CD8-positive, alpha-beta memory T cell (primary cell): ENCODE results near the gene AK8. TPM values are rescaled to one million over a fixed set of nuclear protein-coding genes. Genes with fewer than 3 reads are reported as not detected.

ENCODE experiments used
- CTCF ChIA-PET: fragments of 350-600 bp; sonication (Branson Sonifier 250); formaldehyde crosslinking; loops from one replicate; lab custom pipeline; 2021; ENCODE audit warnings: antibody characterized with exemption; lab: Charles Lee
- POLR2A ChIA-PET: fragments of 350-600 bp; sonication (Branson Sonifier 250); formaldehyde crosslinking; loops from one replicate; lab custom pipeline; 2021; ENCODE audit warnings: antibody characterized with exemption; lab: Charles Lee
- DNase-seq, 5 donors: peaks; one replicate each; pipeline versions ENCODE4 v3.0.0 to v3.0.0-alpha.2; 2020 to 2022; ENCODE audit warnings: mixed read lengths in 1 of 5
- H3K27ac ChIP-seq: one replicate; pipeline ENCODE4 v1.7.0; 2013; ENCODE audit warnings: low read depth, mild to moderate bottlenecking, low read length, moderate library complexity
- H3K27me3 ChIP-seq: 2 replicates; pipeline ENCODE4 v1.7.0; 2013; ENCODE audit warnings: low read length, mild to moderate bottlenecking; ENCODE audit not compliant: insufficient read depth, poor library complexity, severe bottlenecking
- H3K36me3 ChIP-seq: 2 replicates; pipeline ENCODE4 v1.7.0; 2013; ENCODE audit warnings: mild to moderate bottlenecking, low read length, moderate library complexity; ENCODE audit not compliant: insufficient read depth
- H3K4me1 ChIP-seq: 2 replicates; pipeline ENCODE4 v1.7.0; 2013; ENCODE audit warnings: mild to moderate bottlenecking, low read length, moderate library complexity; ENCODE audit not compliant: insufficient read depth
- H3K4me3 ChIP-seq: 2 replicates; pipeline ENCODE4 v1.7.0; 2013; ENCODE audit warnings: mild to moderate bottlenecking, low read length
- H3K9me3 ChIP-seq: 2 replicates; pipeline ENCODE4 v1.7.0; 2013; ENCODE audit warnings: mild to moderate bottlenecking, low read length
- H3K27ac Mint-ChIP-seq, 8 donors: one replicate each; pipeline ENCODE4 v1.8.0; 2020 to 2021; ENCODE audit warnings: mixed read lengths in 8 of 8, mild to moderate bottlenecking in 6 of 8, inconsistent platforms in 3 of 8, moderate library complexity in 3 of 8
- H3K27me3 Mint-ChIP-seq, 2 donors: one replicate each; pipeline ENCODE4 v1.8.0; 2020 to 2021; ENCODE audit warnings: mixed read lengths in 2 of 2, mild to moderate bottlenecking in 1 of 2, moderate library complexity in 1 of 2
- H3K36me3 Mint-ChIP-seq, 3 donors: one replicate each; pipeline ENCODE4 v1.8.0; 2020 to 2021; ENCODE audit warnings: mixed read lengths in 3 of 3, inconsistent platforms in 1 of 3, mild to moderate bottlenecking in 1 of 3
- H3K4me1 Mint-ChIP-seq, 3 donors: one replicate each; pipeline ENCODE4 v1.8.0; 2020 to 2021; ENCODE audit warnings: mixed read lengths in 3 of 3, inconsistent platforms in 1 of 3, mild to moderate bottlenecking in 1 of 3
- H3K4me3 Mint-ChIP-seq, 7 donors: one replicate each; pipeline ENCODE4 v1.8.0; 2020 to 2021; ENCODE audit warnings: mixed read lengths in 7 of 7, mild to moderate bottlenecking in 6 of 7, moderate library complexity in 4 of 7, inconsistent platforms in 2 of 7
- H3K9me3 Mint-ChIP-seq, 5 donors: one replicate each; pipeline ENCODE4 v1.8.0; 2020 to 2022; ENCODE audit warnings: mixed read lengths in 5 of 5, mild to moderate bottlenecking in 3 of 5, moderate library complexity in 2 of 5, inconsistent platforms in 1 of 5
- polyA plus RNA-seq: library from polyadenylated mRNA; unstranded; fragments of 300-500 nt; fragmentation: Illumina TruSeq; gene quantifications from one replicate; pipeline ENCODE4 v1.2.3, GENCODE V29; 2021
- total RNA-seq, 2 experiments: library from RNA; stranded (reverse); gene quantifications; one replicate each; pipeline ENCODE4 v1.2.3, GENCODE V29; 2021

The AK8 gene
- total and polyA plus RNA-seq, 3 experiments from 2014 or later: not detected

DNA sequence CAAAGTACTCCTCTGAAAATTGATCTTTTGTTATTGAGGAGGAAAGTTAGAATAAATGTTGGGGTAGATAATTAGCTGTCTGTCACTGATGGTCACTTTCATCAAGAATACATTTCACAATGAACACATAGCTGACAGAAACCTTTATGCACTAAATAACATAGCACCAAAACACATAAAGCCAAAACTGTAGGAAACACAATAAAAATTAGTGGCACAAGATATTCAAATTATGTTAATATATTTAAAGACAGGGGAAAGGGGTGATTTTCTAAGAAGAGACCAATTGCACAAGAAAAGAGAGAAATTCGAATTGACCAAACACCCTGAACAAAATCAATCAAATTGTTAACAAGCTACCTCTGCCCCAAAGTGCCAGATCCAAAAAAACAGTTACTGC lies 89.7 kb downstream of the AK8 start:
- ChIA-PET CTCF (no interaction called here), POLR2A (no interaction called here)
- Mint-ChIP-seq H3K4me3 (no peak overlapping the region), H3K27ac (no peak overlapping the region), H3K4me1 (no peaks in the 10 kb centered on the region), H3K27me3 (peaks cover 17 to 46% of the 10 kb centered on the region in 2 donors), H3K9me3 (peaks cover 0 to 6% (median 5%) of the 10 kb centered on the region in 5 donors), H3K36me3 (peaks cover 0 to 7% (median 2%) of the 10 kb centered on the region in 3 donors)
- Histone ChIP-seq H3K4me1 (no peaks in the 10 kb centered on the region), H3K9me3 (no peaks in the 10 kb centered on the region), H3K36me3 (no peaks in the 10 kb centered on the region), H3K27ac (no peak overlapping the region), H3K27me3 (peaks cover 5% of the 10 kb centered on the region), H3K4me3 (no peak overlapping the region)
- no peak for DNase-seq

- ChIA-PET POLR2A (no interaction called here), CTCF (no interaction called here)
- H3K9me3 Mint-ChIP-seq: peaks cover 0 to 6% (median 5%) of the 10 kb centered on the region in 5 donors
- DNase-seq: no peak
- peaks cover 15 to 50% of the 10 kb centered on the region in 2 donors for H3K27me3 Mint-ChIP-seq
- Histone ChIP-seq H3K36me3 (no peaks in the 10 kb centered on the region), H3K4me3 (no peak overlapping the region), H3K4me1 (no peaks in the 10 kb centered on the region), H3K27me3 (peaks cover 5% of the 10 kb centered on the region), H3K27ac (no peak overlapping the region), H3K9me3 (no peaks in the 10 kb centered on the region)
- no peak overlapping the region for H3K27ac Mint-ChIP-seq
- no peak overlapping the region for H3K4me3 Mint-ChIP-seq
- no peaks in the 10 kb centered on the region for H3K4me1 Mint-ChIP-seq
- H3K36me3 Mint-ChIP-seq: peaks cover 0 to 7% (median 2%) of the 10 kb centered on the region in 3 donors
These were observed 90.3 kb downstream of the AK8 start for GRCh38 chr9:132787748-132788159.

- no peaks in the 10 kb centered on the region for H3K4me1 Mint-ChIP-seq
- no peak for DNase-seq
- H3K4me1 ChIP-seq: no peaks in the 10 kb centered on the region
- H3K9me3 ChIP-seq: no peaks in the 10 kb centered on the region
- no peak overlapping the region for H3K27ac ChIP-seq
- H3K27me3 Mint-ChIP-seq: peaks cover 34 to 79% of the 10 kb centered on the region in 2 donors
- H3K4me3 Mint-ChIP-seq: no peak overlapping the region
- H3K27me3 ChIP-seq: peaks cover 12% of the 10 kb centered on the region
- ChIA-PET POLR2A (no interaction called here), CTCF (no interaction called here)
- no peaks in the 10 kb centered on the region for H3K36me3 ChIP-seq
- peaks cover 0 to 7% (median 3%) of the 10 kb centered on the region in 3 donors for H3K36me3 Mint-ChIP-seq
- H3K9me3 Mint-ChIP-seq: peaks cover 0 to 6% (median 5%) of the 10 kb centered on the region in 5 donors
- H3K4me3 ChIP-seq: no peak overlapping the region
- H3K27ac Mint-ChIP-seq: no peak overlapping the region
These were observed 93.7 kb downstream of the AK8 start for GRCh38 chr9:132784286-132784830.

GRCh38 chr9:132783006-132783405 lies 95.1 kb downstream of the AK8 start:
- CTCF ChIA-PET: no interaction called here

DNA sequence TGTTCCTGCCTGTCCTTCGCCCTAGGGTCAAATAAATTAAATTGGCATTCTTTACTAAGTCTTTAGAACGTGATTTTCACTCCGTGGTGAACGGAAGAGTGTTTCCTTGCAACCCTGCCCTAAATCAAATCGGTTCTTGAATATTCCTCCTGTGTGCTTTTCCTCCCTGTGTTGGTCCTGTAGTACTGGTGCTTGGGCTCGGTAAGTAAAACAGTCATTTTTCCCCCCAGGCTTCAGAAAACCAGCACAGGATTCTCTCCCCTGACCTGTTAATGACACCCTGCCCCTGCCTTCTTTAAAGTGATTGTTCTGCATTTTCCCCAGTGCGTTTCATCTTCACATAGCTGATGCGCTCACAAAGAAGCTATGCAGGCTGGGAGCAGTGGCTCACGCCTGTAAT lies 96.0 kb downstream of the AK8 start:
- H3K9me3 ChIP-seq: no peaks in the 10 kb centered on the region
- peaks cover 34 to 74% of the 10 kb centered on the region in 2 donors for H3K27me3 Mint-ChIP-seq
- H3K36me3 Mint-ChIP-seq: peaks cover 0 to 1% (median 0%) of the 10 kb centered on the region in 3 donors
- no peaks in the 10 kb centered on the region for H3K4me1 Mint-ChIP-seq
- no peak overlapping the region for H3K27ac Mint-ChIP-seq
- no peak overlapping the region for H3K4me3 ChIP-seq
- CTCF ChIA-PET: no interaction called here
- DNase-seq: no peak
- H3K4me1 ChIP-seq: no peaks in the 10 kb centered on the region
- H3K4me3 Mint-ChIP-seq: no peak overlapping the region
- POLR2A ChIA-PET: no interaction called here
- no peaks in the 10 kb centered on the region for H3K36me3 ChIP-seq
- peaks cover 12% of the 10 kb centered on the region for H3K27me3 ChIP-seq
- H3K9me3 Mint-ChIP-seq: no peaks in the 10 kb centered on the region
- H3K27ac ChIP-seq: no peak overlapping the region

More at GRCh38 chr9:132783006-132783405, 95.1 kb downstream of the AK8 start:
- peaks cover 34 to 77% of the 10 kb centered on the region in 2 donors for H3K27me3 Mint-ChIP-seq
- Histone ChIP-seq H3K36me3 (no peaks in the 10 kb centered on the region), H3K4me1 (no peaks in the 10 kb centered on the region), H3K4me3 (no peak overlapping the region), H3K27me3 (peaks cover 12% of the 10 kb centered on the region), H3K27ac (no peak overlapping the region), H3K9me3 (no peaks in the 10 kb centered on the region)
- H3K4me3 Mint-ChIP-seq: no peak overlapping the region
- H3K9me3 Mint-ChIP-seq: peaks cover 0 to 6% (median 3%) of the 10 kb centered on the region in 5 donors
- H3K36me3 Mint-ChIP-seq: peaks cover 0 to 3% (median 0%) of the 10 kb centered on the region in 3 donors
- POLR2A ChIA-PET: no interaction called here
- H3K27ac Mint-ChIP-seq: no peak overlapping the region
- no peak for DNase-seq
- H3K4me1 Mint-ChIP-seq: no peaks in the 10 kb centered on the region

DNA sequence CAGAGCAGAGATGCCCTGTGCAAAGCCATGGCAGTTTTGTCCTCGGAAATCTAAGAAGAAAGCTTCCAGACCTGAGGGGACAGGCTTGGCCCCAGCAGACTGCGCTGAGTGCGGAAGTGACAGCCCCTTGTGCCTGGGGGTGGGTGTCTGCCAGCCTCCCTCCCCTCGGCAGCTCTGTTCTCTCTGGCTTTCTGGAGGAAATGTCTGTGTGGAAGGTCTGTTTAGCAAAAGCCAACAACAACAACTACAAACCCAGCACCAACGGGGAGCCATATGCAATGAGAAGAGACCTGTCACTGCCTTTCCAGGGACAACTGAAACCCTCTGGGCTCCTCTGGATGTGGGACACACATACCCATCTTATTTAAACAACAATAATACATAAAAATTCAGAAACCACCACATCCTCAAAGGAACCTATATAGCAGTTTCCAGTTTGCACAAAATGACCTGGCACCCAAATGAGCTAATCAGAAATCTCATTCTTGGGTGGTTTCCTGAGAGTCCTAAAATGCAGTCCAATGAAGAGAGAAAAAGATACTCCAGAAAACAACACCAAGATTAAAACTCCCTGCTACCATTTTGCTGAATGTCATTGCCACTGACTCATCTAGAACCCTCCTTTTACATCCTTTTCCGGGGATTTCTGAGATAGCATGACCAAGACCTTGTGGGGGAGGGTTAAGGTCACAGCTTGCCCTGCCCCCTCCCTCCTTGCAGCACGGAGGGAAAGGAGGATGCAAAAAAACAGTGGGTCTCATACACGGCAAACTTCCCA lies 97.7 kb downstream of the AK8 start:
- Mint-ChIP-seq H3K27ac (no peak overlapping the region), H3K4me3 (no peak overlapping the region), H3K36me3 (peaks cover 0 to 1% (median 0%) of the 10 kb centered on the region in 3 donors), H3K27me3 (peaks cover 32 to 62% of the 10 kb centered on the region in 2 donors), H3K9me3 (no peaks in the 10 kb centered on the region), H3K4me1 (no peaks in the 10 kb centered on the region)
- Histone ChIP-seq H3K9me3 (no peaks in the 10 kb centered on the region), H3K4me3 (no peak overlapping the region), H3K36me3 (no peaks in the 10 kb centered on the region), H3K4me1 (no peaks in the 10 kb centered on the region), H3K27me3 (peaks cover 7% of the 10 kb centered on the region), H3K27ac (no peak overlapping the region)
- DNase-seq: no peak
- ChIA-PET CTCF (interaction anchor here (1.1 kb wide), 1 partner anchor 11 kb away, joined by 3 read pairs; no protein-coding TSS in a partner anchor), POLR2A (no interaction called here)

DNA sequence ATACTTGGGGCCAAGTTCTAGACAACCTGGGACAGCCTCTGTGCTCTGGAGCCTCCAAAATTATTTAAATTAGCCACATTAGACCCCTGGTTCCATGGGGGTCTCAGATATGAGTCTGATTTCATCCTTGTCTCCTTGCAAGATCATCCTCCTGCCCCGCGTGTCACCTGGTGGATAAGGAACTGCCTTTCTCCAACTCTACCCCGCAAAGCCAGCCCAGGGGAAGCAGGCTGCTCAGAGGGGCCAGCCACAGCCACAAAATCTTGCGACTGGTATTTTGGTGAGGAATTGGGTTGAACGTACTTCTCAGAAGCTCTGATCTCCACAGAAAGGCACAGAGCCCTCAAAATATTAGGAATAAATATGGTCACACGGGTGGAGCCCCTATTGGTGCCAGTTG lies 101.2 kb downstream of the AK8 start:
- Mint-ChIP-seq H3K4me3 (no peak overlapping the region), H3K4me1 (peaks cover 9 to 13% (median 12%) of the 10 kb centered on the region in 3 donors), H3K36me3 (peaks cover 0 to under 1% (median under 1%) of the 10 kb centered on the region in 3 donors), H3K27ac (no peak overlapping the region), H3K27me3 (peaks cover 20 to 33% of the 10 kb centered on the region in 2 donors), H3K9me3 (no peaks in the 10 kb centered on the region)
- H3K27ac ChIP-seq: no peak overlapping the region
- H3K9me3 ChIP-seq: no peaks in the 10 kb centered on the region
- POLR2A ChIA-PET: no interaction called here
- peaks cover 8% of the 10 kb centered on the region for H3K4me1 ChIP-seq
- H3K4me3 ChIP-seq: no peak overlapping the region
- no peak for DNase-seq
- CTCF ChIA-PET: no interaction called here
- H3K27me3 ChIP-seq: peaks cover 7% of the 10 kb centered on the region
- no peaks in the 10 kb centered on the region for H3K36me3 ChIP-seq

- no peak overlapping the region for H3K27ac ChIP-seq
- H3K9me3 ChIP-seq: no peaks in the 10 kb centered on the region
- H3K4me1 Mint-ChIP-seq: peaks cover 9 to 13% (median 12%) of the 10 kb centered on the region in 3 donors
- H3K4me1 ChIP-seq: peaks cover 8% of the 10 kb centered on the region
- CTCF ChIA-PET: no interaction called here
- no peak for DNase-seq
- no peak overlapping the region for H3K4me3 Mint-ChIP-seq
- peaks cover 0 to 6% (median 0%) of the 10 kb centered on the region in 3 donors for H3K36me3 Mint-ChIP-seq
- peaks cover 20 to 29% of the 10 kb centered on the region in 2 donors for H3K27me3 Mint-ChIP-seq
- no peaks in the 10 kb centered on the region for H3K9me3 Mint-ChIP-seq
- no peaks in the 10 kb centered on the region for H3K36me3 ChIP-seq
- H3K27ac Mint-ChIP-seq: peak overlapping the region in 1 of 8 donors; percentile 87
- no peak overlapping the region for H3K4me3 ChIP-seq
- peaks cover 7% of the 10 kb centered on the region for H3K27me3 ChIP-seq
- POLR2A ChIA-PET: no interaction called here
These were observed 101.8 kb downstream of the AK8 start for GRCh38 chr9:132776268-132776667.
